HepG2 (cell line): ENCODE data around the gene FAM81A. TPM values are rescaled to one million over a fixed set of nuclear protein-coding genes. Genes with fewer than 3 reads are reported as not detected.

Source experiments
- GATA4 ChIP-seq: sonication (generic); IDR thresholded peaks from 2 replicates; pipeline ENCODE4 v1.6.1; 2016; ENCODE audit warnings: antibody characterized with exemption, low read depth, borderline replicate concordance
- HNF4G ChIP-seq, 2 experiments: sonication (generic) in 1 of 2; formaldehyde crosslinking in 1 of 2; IDR thresholded peaks; 2 replicates each; pipeline versions ENCODE4 v1.4.0 to v1.6.1; 2011 to 2020; ENCODE audit warnings: borderline replicate concordance in 2 of 2, low read depth in 2 of 2, mild to moderate bottlenecking in 2 of 2, low read length in 1 of 2, missing genetic modification reagents in 1 of 2, moderate library complexity in 1 of 2
- HNRNPH1 ChIP-seq: fragments of 200-400 bp; formaldehyde crosslinking; optimal IDR thresholded peaks from 2 replicates; pipeline ENCODE3; 2017; ENCODE audit warnings: mild to moderate bottlenecking, low read depth, low read length
- KAT8 ChIP-seq: IDR thresholded peaks from 2 replicates; pipeline ENCODE4 v1.6.1; 2016; ENCODE audit warnings: missing genetic modification reagents, missing compliant biosample characterization
- NR2F2 ChIP-seq: IDR thresholded peaks from 2 replicates; pipeline ENCODE4 v1.6.1; 2012; ENCODE audit warnings: low read depth, inconsistent platforms, borderline replicate concordance
- POLR2A ChIP-seq, 2 experiments: IDR thresholded peaks; 2 replicates each; pipeline ENCODE4 v1.6.1; 2011; ENCODE audit warnings: low read depth in 2 of 2, low read length in 2 of 2, mild to moderate bottlenecking in 1 of 2, moderate library complexity in 1 of 2; ENCODE audit not compliant: insufficient read depth in 1 of 2
- POLR2AphosphoS2 ChIP-seq: IDR thresholded peaks from 2 replicates; pipeline ENCODE4 v1.6.1; 2011; ENCODE audit warnings: low read depth, low read length, improper control_type of control experiment
- RAD21 ChIP-seq: fragments of 450-650 bp; formaldehyde crosslinking; IDR thresholded peaks from 2 replicates; pipeline ENCODE4 v1.5.0; 2020; ENCODE audit warnings: mild to moderate bottlenecking
- RFX5 ChIP-seq: IDR thresholded peaks from 2 replicates; pipeline ENCODE4 v1.6.1; 2011; ENCODE audit warnings: low read depth, low read length, improper control_type of control experiment
- ZBTB20 ChIP-seq: sonication (generic); formaldehyde crosslinking; IDR thresholded peaks from 2 replicates; pipeline ENCODE4 v1.8.1; 2023; ENCODE audit warnings: missing genetic modification reagents, low read depth, mild to moderate bottlenecking, borderline replicate concordance
- ZFX ChIP-seq: sonication (generic); formaldehyde crosslinking; IDR thresholded peaks from 2 replicates; pipeline ENCODE4 v1.4.0; 2020; ENCODE audit warnings: mild to moderate bottlenecking, low read depth, missing genetic modification reagents, moderate library complexity
- ZNF136 ChIP-seq: sonication (generic); formaldehyde crosslinking; IDR thresholded peaks from 2 replicates; pipeline ENCODE4 v1.8.1; 2022; ENCODE audit warnings: low read depth, mild to moderate bottlenecking, moderate library complexity, missing genetic modification reagents
- ZNF205 ChIP-seq: IDR thresholded peaks from 2 replicates; pipeline ENCODE4 v1.6.1; 2018; ENCODE audit warnings: missing biosample characterization, missing genetic modification reagents
- ZNF251 ChIP-seq: sonication (generic); formaldehyde crosslinking; IDR thresholded peaks from 2 replicates; pipeline ENCODE4 v1.9.0; 2021; ENCODE audit warnings: mild to moderate bottlenecking, missing genetic modification reagents
- ZNF3 ChIP-seq: IDR thresholded peaks from 2 replicates; pipeline ENCODE4 v1.7.0; 2017; ENCODE audit warnings: inconsistent platforms
- ZNF501 ChIP-seq: sonication (generic); formaldehyde crosslinking; IDR thresholded peaks from 2 replicates; pipeline ENCODE4 v1.5.1; 2020; ENCODE audit warnings: mild to moderate bottlenecking, moderate library complexity, missing genetic modification reagents
- ZNF619 ChIP-seq: sonication (generic); formaldehyde crosslinking; IDR thresholded peaks from 2 replicates; pipeline ENCODE4 v1.4.0; 2020; ENCODE audit warnings: mild to moderate bottlenecking, missing genetic modification reagents
- ZNF878 ChIP-seq: sonication (generic); formaldehyde crosslinking; IDR thresholded peaks from 2 replicates; pipeline ENCODE4 v1.8.1; 2023; ENCODE audit warnings: mild to moderate bottlenecking, missing genetic modification reagents, moderate library complexity
- ZSCAN20 ChIP-seq: sonication (generic); formaldehyde crosslinking; IDR thresholded peaks from 2 replicates; pipeline ENCODE4 v1.4.0; 2020; ENCODE audit warnings: missing genetic modification reagents, mild to moderate bottlenecking, borderline replicate concordance
- ZSCAN21 ChIP-seq: sonication (generic); formaldehyde crosslinking; IDR thresholded peaks from 2 replicates; pipeline ENCODE4 v1.8.0; 2022; ENCODE audit warnings: mild to moderate bottlenecking, missing genetic modification reagents, moderate library complexity, borderline replicate concordance
- polyA plus RNA-seq, 8 experiments: library from polyadenylated mRNA; depleted of rRNA in 3 of 8; stranded (reverse) in 7 of 8; unstranded in 1 of 8; fragments of >200 nt; fragmentation: Illumina TruSeq in 4 of 8; extraction: Trizol in 4 of 8; gene quantifications; 2 replicates each; pipeline versions ENCODE4 v1.2.1 to v1.2.3, GENCODE V29; 2011 to 2016; ENCODE audit warnings: low read depth in 4 of 8, missing spikeins in 1 of 8, mixed read lengths in 1 of 8; ENCODE audit not compliant: insufficient read depth in 1 of 8
- total RNA-seq, 5 experiments: library from RNA; depleted of rRNA; stranded (reverse); fragments of >200 nt; fragmentation: Illumina TruSeq; extraction: Trizol; gene quantifications; 2 replicates each; pipeline ENCODE4 v1.2.3, GENCODE V29; 2016; ENCODE audit warnings: low read depth in 1 of 5
- TF ChIP-seq, protein P1 (sequence below): sonication (generic); formaldehyde crosslinking; IDR thresholded peaks from 2 replicates; pipeline ENCODE4 v1.4.0; 2020; ENCODE audit warnings: missing genetic modification reagents
- TF ChIP-seq, protein P2 (sequence below): sonication (generic); formaldehyde crosslinking; IDR thresholded peaks from 2 replicates; pipeline ENCODE4 v1.5.1; 2020; ENCODE audit warnings: missing genetic modification reagents, mild to moderate bottlenecking, borderline replicate concordance
- TF ChIP-seq, protein P3 (sequence below): sonication (generic); formaldehyde crosslinking; IDR thresholded peaks from 2 replicates; pipeline ENCODE4 v1.4.0; 2020; ENCODE audit warnings: mild to moderate bottlenecking, low read depth, missing genetic modification reagents

FAM81A gene
- total and polyA plus RNA-seq, 2 of the 13 experiments (the other 11 are each of a cell fraction or from before 2014, with no cell fraction given), result 0.09 TPM; not detected in 1

DNA sequence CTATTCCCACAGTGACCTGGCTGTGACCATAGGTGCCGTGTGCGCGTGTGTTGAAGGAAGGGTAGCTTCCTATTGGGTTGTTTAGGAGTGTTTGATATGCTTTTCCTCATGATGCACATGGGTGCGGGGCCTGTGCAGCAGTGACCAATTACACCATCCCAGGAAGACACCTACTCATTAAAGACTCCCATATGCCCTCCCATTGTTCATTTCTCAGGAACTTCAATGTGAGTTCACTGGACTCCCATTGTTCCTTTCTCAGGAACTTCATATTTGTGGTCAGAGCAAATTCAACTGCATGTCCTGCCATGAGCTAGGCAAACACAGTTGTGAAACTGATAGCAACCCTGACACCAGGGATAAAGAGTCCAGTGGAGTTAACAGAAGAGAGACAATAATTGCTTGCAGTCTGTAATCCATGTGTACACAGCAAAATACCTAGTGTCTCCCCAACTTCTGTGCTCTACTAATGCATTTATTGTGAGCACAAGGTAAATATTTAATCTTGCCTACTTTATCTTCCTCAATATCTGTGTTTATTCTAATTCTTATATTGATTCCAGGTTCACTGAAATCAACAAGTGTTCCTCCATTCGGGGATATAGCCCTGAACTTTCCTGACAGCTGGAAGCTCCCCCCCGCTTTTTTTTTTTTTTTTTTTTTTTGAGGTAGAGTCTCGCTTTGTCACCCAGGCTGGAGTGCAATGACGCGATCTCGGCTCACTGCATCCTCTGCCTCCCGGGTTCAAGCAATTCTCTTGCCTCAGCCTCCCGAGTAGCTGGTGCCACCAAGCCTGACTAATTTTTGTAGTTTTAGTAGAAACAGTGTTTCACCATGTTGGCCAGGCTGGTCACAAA lies 116.1 kb downstream of the FAM81A start (continued):
- TF ChIP-seq RFX5, result no peak
- TF ChIP-seq ZSCAN21 (CRISPR knock-in tag), result no peak
- no peak for TF ChIP-seq ZNF501
- peak; percentile 80 for TF ChIP-seq HNF4G (IDR thresholded peaks at IDR 0.05; ENCODE audit: borderline replicate concordance, low read depth, low read length)
- peak; percentile 61; the same call in 1 of the 2 replicates for TF ChIP-seq HNF4G (CRISPR knock-in tag; IDR thresholded peaks at IDR 0.05; ENCODE audit: borderline replicate concordance, low read depth)
- TF ChIP-seq, protein P1, sequence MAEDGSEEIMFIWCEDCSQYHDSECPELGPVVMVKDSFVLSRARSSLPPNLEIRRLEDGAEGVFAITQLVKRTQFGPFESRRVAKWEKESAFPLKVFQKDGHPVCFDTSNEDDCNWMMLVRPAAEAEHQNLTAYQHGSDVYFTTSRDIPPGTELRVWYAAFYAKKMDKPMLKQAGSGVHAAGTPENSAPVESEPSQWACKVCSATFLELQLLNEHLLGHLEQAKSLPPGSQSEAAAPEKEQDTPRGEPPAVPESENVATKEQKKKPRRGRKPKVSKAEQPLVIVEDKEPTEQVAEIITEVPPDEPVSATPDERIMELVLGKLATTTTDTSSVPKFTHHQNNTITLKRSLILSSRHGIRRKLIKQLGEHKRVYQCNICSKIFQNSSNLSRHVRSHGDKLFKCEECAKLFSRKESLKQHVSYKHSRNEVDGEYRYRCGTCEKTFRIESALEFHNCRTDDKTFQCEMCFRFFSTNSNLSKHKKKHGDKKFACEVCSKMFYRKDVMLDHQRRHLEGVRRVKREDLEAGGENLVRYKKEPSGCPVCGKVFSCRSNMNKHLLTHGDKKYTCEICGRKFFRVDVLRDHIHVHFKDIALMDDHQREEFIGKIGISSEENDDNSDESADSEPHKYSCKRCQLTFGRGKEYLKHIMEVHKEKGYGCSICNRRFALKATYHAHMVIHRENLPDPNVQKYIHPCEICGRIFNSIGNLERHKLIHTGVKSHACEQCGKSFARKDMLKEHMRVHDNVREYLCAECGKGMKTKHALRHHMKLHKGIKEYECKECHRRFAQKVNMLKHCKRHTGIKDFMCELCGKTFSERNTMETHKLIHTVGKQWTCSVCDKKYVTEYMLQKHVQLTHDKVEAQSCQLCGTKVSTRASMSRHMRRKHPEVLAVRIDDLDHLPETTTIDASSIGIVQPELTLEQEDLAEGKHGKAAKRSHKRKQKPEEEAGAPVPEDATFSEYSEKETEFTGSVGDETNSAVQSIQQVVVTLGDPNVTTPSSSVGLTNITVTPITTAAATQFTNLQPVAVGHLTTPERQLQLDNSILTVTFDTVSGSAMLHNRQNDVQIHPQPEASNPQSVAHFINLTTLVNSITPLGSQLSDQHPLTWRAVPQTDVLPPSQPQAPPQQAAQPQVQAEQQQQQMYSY, result no peak
- TF ChIP-seq ZBTB20 (CRISPR knock-in tag), result peak; percentile 79; the same call in 1 of the 2 replicates
- peak; percentile 55; the same call in 1 of the 2 replicates for TF ChIP-seq ZNF3 (CRISPR knock-in tag)
- peak; percentile 84; the same call in 1 of the 2 replicates for TF ChIP-seq ZNF205 (CRISPR knock-in tag)
- TF ChIP-seq, protein P2, sequence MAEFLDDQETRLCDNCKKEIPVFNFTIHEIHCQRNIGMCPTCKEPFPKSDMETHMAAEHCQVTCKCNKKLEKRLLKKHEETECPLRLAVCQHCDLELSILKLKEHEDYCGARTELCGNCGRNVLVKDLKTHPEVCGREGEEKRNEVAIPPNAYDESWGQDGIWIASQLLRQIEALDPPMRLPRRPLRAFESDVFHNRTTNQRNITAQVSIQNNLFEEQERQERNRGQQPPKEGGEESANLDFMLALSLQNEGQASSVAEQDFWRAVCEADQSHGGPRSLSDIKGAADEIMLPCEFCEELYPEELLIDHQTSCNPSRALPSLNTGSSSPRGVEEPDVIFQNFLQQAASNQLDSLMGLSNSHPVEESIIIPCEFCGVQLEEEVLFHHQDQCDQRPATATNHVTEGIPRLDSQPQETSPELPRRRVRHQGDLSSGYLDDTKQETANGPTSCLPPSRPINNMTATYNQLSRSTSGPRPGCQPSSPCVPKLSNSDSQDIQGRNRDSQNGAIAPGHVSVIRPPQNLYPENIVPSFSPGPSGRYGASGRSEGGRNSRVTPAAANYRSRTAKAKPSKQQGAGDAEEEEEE, result no peak
- peak; percentile 93 for TF ChIP-seq NR2F2
- peak; percentile 95 for TF ChIP-seq GATA4
- no peak for TF ChIP-seq HNRNPH1
- no peak for TF ChIP-seq RAD21 (CRISPR knock-in tag)
- no peak for TF ChIP-seq ZNF136 (CRISPR knock-in tag)
- no peak for TF ChIP-seq ZSCAN20 (CRISPR knock-in tag)
- no peak for TF ChIP-seq ZNF619 (CRISPR knock-in tag)
- no peak for TF ChIP-seq ZFX (CRISPR knock-in tag)
- TF ChIP-seq KAT8 (CRISPR knock-in tag), result peak; percentile 77
- TF ChIP-seq POLR2A (IDR thresholded peaks at IDR 0.05; ENCODE audit: insufficient read depth in 1 of 2, low read depth in 2 of 2, low read length in 2 of 2), result no peak
- TF ChIP-seq, protein P3, sequence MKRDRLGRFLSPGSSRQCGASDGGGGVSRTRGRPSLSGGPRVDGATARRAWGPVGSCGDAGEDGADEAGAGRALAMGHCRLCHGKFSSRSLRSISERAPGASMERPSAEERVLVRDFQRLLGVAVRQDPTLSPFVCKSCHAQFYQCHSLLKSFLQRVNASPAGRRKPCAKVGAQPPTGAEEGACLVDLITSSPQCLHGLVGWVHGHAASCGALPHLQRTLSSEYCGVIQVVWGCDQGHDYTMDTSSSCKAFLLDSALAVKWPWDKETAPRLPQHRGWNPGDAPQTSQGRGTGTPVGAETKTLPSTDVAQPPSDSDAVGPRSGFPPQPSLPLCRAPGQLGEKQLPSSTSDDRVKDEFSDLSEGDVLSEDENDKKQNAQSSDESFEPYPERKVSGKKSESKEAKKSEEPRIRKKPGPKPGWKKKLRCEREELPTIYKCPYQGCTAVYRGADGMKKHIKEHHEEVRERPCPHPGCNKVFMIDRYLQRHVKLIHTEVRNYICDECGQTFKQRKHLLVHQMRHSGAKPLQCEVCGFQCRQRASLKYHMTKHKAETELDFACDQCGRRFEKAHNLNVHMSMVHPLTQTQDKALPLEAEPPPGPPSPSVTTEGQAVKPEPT (CRISPR knock-in tag), result no peak
- TF ChIP-seq POLR2AphosphoS2, result no peak
- TF ChIP-seq ZNF251 (CRISPR knock-in tag), result no peak
- TF ChIP-seq ZNF878 (CRISPR knock-in tag), result peak; percentile 75
